GM19193 (cell line): ENCODE results near the gene KHDRBS1.

Experiments
- POLR2A ChIP-seq: IDR thresholded peaks from 4 replicates; pipeline ENCODE4 v1.6.1; 2011; ENCODE audit not compliant: insufficient read depth, insufficient read length; ENCODE audit errors: extremely low read depth

Gene KHDRBS1

DNA sequence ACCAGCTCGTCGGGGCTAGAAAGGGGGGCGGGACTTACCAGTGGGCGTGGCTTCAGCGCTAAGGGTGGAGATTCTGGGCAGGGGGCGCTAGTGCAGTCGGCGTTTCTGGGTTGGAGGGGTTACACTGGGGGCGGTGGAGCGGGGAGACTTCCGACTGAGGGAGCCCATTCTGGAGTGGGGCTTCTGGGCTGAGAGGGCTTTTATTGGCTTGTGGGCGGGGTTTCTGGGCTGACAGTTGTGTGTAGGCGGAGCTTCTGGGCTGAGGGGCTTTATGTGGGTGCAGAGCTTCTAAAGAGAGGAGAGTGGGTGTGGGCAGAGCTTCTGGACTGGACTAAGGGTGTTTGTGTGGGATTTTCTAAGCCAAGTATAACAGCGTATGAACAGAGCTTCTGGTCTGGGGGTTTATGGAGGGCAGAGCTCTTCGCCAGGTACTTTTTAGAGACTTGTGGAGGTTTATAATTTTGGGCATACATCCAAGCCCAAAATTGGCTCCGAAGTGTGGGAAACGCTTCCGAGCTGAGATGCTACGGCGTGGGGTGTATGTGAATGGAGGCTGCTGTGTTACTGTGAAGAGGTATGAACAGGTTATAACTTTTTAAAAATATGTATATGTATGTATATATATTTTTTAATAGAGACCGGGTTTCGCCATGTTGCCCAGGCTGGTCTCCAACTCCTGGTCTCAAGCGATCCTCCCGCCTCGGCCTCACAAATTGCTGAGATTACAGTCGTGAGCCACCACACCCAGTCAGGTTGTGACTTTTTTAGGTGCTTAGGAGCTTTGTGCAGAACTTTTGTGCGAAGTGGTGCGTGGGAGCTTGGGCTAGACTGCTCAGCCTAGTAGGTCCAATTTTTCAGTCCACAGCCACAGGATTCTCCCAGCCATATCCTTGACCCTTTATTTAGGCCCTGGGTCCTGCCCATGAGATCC, 59.9 kb downstream of the KHDRBS1 start:
- no peak for TF ChIP-seq POLR2A

DNA sequence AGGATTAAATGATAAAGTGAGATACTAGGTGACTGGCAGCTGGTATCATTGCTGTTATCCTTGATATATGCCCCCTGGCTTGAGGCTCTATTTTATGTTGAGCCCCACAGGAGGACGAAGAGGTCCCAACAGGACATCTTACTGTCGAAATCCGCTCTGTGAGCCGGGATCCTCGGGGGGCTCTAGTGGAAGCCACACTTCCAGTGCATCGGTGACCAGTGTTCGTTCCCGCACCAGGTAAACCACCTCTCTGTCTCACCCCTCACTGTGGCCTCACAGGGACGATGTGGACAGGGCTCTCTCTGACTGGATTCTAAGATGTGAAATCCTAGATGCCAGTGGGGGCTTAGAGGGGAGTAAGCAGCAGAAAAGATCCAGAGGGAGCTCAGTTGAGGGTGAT, 61.2 kb downstream of the KHDRBS1 start:
- no peak for TF ChIP-seq POLR2A

DNA sequence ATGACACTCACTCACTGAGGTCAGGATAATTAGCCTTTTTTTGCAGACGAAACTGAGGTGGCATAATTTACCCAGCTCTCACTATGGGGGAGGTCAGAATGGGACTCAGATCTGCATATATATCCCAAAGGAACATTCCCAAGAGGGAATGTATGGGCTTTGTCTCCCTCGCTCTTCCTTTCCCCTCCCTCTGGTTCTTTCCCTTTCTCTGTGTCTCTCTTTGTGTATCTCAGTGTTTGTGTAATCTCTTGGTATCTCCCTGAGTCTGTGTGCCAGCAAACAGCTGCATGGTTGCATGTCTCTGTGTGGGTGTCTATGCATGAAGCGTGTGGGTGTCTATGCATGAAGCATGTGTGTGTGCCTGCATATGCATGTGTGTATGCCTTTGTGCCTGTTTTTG, 63.8 kb downstream of the KHDRBS1 start:
- TF ChIP-seq POLR2A: no peak

DNA sequence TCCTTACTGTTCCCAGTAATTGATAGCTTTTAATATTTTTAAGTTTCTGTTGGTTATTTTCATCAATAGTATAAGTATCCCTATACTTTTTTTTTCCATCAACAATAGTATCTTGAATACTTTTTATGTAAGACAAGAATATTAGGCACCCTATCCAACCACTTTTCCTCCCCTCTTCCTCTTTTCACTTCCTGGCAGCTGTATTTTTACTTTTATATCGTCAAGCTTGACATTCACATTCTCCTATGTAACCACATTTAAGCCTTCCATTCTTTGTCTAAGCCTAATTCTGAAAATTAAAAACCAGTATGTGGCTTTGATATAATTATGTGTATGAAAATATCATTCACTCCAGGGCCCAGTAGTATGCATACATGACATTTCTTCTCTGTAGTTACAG, 68.4 kb downstream of the KHDRBS1 start:
- TF ChIP-seq POLR2A: no peak

DNA sequence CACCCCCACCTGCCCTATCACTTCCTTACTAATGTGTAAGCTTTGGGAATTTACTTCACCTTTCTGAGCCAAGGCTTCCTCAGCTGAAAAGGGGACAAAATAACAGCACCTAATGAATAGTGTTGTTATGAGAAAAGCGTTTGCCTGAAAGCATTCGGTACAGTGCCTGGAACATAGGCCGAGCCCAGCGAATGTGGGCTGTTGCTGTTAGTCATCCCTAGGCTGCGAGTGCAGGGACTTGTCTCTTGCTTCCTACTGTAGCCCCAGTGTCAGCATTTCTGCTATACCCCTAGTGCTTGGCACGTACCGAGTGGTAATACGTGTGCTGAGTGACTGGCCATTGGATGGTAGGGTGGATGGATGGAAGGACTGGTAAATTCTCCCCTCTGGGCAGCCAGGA, 77.5 kb downstream of the KHDRBS1 start:
- no peak for TF ChIP-seq POLR2A

DNA sequence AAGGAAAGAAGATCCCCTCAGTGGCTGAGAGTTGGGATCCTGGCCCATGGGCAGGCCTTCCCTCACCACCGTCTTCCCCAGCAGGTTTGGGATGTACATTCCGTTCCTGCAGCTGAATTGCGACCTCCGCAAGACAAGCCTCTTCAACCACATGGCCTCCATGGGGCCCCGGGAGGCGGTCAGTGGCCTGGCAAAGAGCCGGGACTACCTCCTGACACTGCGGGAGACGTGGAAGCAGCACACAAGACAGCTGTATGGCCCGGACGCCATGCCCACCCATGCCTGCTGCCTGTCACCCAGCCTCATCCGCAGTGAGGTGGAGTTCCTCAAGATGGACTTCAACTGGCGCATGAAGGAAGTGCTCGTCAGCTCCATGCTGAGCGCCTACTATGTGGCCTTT, 77.9 kb downstream of the KHDRBS1 start:
- TF ChIP-seq POLR2A: no peak
